NCI-H82 (cell line): ENCODE results near the gene ASTN2.

Experiments used
- DNase-seq: peaks from one replicate; lab custom pipeline; 2025; lab: John Stamatoyannopoulos, UW

ASTN2 gene

DNA sequence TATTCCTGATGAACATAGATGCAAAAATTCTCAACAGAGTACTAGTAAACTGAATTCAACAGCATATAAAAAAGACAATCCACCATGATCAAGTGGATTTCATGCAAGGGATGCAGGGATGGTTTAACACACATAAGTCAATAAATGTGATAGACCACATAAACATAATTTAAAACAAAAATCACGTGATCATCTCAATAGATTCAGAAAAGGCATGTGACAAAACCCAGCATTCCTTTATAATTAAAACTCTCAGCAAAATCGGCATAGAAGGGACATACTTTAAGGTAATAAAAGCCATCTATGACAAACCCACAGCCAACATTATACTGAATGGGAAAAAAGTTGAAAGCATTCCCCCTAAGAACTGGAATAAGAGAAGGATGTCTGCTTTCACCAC is 894.6 kb downstream of the ASTN2 start:
- DNase-seq = no peak

- DNase-seq = no peak
Observed at GRCh38 chr9:116516456-116516855, 898.4 kb downstream of the ASTN2 start.

- DNase-seq = no peak
Observed at GRCh38 chr9:116515541-116515940, 899.3 kb downstream of the ASTN2 start.

DNA sequence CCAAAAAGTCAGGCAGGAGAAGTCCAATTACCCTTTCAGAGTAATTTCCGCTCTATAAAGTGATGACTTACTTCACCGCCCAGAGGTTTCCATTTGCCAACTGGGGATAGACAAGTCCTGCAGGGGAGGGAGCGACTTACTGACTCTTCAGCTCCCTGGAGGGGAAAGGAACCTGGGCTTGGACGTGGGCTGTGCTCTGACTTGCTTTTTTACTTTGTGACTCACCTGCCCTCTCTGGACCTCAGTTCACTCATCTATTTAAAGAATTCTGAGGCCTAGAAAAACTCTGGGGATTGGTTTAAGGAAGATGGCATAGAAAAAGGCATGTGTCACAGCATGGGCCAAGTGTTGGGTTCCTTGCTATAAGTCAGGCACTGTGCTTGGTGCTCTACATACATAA is 908.2 kb downstream of the ASTN2 start:
- no peak for DNase-seq

DNA sequence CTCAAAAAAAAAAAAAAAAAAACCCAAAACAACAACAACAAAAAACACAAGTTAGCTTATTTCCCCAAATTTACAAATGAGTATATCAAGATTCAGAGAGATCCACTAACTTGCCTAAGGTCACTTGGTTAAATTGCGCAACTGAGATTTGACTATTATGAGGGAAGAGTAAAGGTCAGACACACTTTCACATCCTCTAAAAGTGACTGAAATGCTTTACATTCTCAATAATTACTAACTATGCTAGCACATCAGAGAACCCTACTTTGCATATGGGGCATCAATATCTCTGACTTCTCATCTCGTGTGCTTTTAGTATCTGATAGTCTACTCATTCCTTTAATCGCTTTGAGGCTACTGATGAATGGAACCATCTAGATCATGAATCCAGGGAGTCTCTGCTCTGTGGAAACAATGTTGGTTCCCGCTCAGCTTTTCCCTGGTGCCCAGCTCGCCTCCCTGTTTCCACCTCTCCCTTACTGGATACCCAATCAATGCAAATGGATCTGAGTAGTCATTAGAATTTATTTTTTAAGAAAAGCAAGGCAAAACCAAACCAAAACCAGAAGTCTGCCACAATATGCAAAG is 909.9 kb downstream of the ASTN2 start:
- no peak for DNase-seq

DNA sequence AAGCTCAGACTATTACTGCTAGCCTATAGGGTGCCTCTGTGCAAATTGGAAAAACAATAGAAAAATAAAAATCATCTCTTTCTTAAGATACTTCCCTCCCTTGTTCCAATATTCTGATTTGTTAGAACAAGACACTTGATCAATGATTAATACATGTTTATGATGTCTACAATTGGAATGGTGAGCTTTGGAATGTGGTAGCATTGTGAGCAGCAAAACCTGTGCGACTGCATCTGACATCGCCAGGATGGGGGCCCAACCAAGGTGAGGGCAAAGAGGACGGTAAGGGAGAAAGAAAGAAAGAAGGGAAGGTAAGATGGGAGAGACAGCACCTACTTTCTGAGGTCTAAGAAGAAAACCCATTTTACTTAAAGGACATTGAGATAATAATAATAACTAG is 910.8 kb downstream of the ASTN2 start:
- no peak for DNase-seq

GRCh38 chr9:116502746-116503145 is 912.1 kb downstream of the ASTN2 start:
- DNase-seq = no peak

GRCh38 chr9:116501871-116502270 is 913.0 kb downstream of the ASTN2 start:
- no peak for DNase-seq

- no peak for DNase-seq
Observed at GRCh38 chr9:116499986-116500871, 914.6 kb downstream of the ASTN2 start.

- no peak for DNase-seq
Observed at GRCh38 chr9:116499434-116499833, 915.4 kb downstream of the ASTN2 start.

- DNase-seq = peak; percentile 4
Observed at GRCh38 chr9:116497095-116497890, 917.6 kb downstream of the ASTN2 start.

DNA sequence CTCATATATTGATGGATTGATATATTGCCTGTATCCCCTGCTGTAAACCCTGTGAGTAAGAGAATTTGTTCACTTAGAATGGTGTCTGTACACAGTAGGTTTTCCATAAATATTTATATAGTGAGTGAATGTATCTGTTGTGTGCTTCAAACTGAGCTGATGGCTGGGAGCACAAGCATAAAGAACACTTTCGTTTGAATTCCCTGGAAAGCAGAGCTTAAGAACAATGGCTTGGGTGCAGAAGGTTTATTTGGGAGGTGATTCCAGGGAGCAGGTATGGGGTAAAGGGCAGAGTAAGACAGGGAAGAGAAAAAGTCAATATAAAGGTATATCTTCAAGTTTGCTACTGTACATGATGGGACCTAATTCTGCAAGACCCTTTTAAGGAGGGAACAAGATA is 918.7 kb downstream of the ASTN2 start:
- DNase-seq = no peak

GRCh38 chr9:116495725-116496124 is 919.1 kb downstream of the ASTN2 start:
- DNase-seq = no peak

GRCh38 chr9:116494815-116495634 is 919.8 kb downstream of the ASTN2 start:
- peak; percentile 67 for DNase-seq

DNA sequence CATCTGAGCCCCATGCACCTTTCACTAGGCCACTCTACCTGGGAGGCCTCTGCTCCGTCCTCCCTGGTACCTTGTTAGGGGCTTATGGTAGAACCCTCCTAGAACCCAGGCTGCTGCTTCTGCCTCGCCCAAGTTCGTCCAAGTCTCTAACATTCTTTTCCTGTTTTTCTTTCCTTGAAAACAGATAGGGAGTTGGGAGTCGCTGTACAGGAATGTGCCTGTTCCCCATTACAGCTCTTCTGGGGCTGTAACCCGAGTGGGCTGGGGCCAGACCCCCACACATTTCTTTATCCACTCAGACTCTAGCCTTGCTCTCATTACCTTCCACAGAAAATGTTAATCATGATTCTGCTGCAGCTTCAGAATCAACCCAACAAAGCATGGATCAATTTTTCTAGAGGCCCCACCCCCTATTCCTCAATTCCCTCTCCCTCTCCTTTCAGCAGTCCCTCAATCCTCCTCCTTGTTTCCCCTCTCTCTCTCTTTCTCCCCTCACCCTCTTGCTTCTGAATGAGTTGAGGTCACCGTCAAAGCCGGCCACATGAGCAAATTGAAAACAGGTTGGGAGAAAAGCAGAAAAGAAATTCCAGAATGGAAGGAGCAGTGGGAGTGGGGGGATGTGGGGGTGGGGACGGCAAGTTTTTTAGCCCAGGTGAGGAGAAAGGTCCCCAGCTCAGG is 921.5 kb downstream of the ASTN2 start:
- DNase-seq = no peak

- DNase-seq = no peak
Observed at GRCh38 chr9:116491659-116492058, 923.2 kb downstream of the ASTN2 start.

DNA sequence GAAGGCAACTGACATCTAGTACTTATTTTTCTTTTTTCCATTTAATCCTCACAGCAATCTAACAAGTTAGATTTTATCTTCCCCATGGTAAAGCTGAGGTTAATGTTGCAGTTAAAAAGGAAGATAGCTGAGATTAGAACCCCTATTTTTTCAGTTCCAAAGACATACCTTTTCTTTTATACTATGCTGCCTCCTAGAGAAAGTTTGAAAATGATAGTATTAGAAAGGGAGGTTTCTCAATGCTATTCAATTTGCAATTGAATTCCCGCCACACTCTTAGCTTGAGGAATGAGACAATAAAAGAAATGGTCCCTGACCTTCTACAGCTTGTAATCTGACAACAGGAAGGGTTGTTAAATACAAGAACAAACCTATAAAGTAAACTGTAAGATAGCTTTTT is 923.6 kb downstream of the ASTN2 start:
- no peak for DNase-seq

GRCh38 chr9:116490321-116490720 is 924.5 kb downstream of the ASTN2 start:
- no peak for DNase-seq

DNA sequence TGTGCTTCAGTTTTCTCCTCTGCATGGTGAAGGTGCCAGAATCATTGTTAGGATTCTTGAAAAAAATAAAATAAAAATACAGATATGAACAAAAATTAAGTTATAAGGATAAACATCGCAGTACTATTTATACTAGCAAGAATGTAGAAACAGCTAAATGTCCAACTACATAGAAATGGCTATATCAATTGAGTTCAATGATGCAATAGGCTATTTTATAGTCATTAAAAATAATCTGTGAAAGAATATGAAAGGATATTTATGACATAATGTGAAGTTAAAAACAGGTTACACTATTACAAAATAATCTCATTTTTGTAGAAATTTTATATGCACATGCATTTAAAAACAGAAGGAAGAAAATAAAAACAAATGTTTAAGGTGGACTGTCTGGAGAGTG is 926.5 kb downstream of the ASTN2 start:
- DNase-seq = no peak

DNA sequence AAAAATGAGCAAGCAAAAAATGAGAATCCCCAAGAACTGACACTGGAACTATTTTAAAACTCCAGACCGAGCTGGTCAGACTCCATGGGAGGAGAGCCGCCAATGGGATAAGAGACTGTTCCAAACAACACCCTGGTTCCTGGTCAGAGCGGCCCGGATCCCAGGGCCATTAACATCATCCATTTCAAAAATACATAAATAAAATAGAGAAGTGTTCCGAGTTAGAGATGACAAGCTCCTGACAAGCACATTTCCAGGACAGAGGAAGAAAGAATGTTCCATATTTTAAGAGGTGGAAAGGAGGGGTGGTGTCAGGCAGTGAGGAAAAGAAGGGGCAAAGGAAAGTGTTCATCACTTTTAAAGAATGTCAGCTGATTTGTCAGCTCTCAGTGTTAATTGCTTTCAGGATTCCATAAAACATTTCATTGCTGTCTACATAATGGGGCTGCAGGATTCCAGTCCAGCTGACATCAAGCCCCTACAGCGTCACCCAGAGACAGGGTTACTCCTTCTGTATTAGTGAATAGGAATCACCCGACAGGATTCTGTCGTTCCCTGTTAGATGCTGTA is 930.3 kb downstream of the ASTN2 start:
- DNase-seq = no peak
